Upper lobe of right lung (tissue), 1 donor: ENCODE data around the gene ZNF789. TPM values are rescaled to one million over a fixed set of nuclear protein-coding genes. Genes with fewer than 3 reads are reported as not detected.

Source experiments
- ATAC-seq: fragments of 200-7000 bp; cut with Tn5 transposase; one replicate; pipeline ENCODE4 v1.9.1; 2020; ENCODE audit warnings: mild to moderate bottlenecking, moderate library complexity
- DNase-seq: peaks from one replicate; pipeline ENCODE4 v3.0.0-alpha.2; 2020
- H3K27ac ChIP-seq: fragments of 200-600 bp; one replicate; pipeline ENCODE4 v1.8.0; 2022
- H3K27me3 ChIP-seq: fragments of 200-600 bp; one replicate; pipeline ENCODE4 v1.8.0; 2022; ENCODE audit warnings: mild to moderate bottlenecking
- H3K36me3 ChIP-seq: fragments of 200-600 bp; one replicate; pipeline ENCODE4 v1.8.0; 2022
- H3K4me1 ChIP-seq: fragments of 200-600 bp; one replicate; pipeline ENCODE4 v1.8.0; 2022
- H3K4me3 ChIP-seq: fragments of 200-600 bp; one replicate; pipeline ENCODE4 v1.8.0; 2022; ENCODE audit warnings: mild to moderate bottlenecking
- H3K9me3 ChIP-seq: fragments of 200-600 bp; one replicate; pipeline ENCODE4 v1.8.0; 2022
- intact Hi-C: fragments of 100-400 bp; cut with DNase I; formaldehyde crosslinking; loops from one replicate; pipeline ENCODE4 v1.11.0; 2022
- total RNA-seq: library from RNA; stranded (reverse); fragmentation: NEBNext Ultra II Directional; extraction: Animal tissue kit (Norgen Biotek cat#: 25700); gene quantifications from one replicate; pipeline ENCODE4 v1.2.1, GENCODE V29; 2021
- TF ChIP-seq, protein P1 (sequence below): fragments of 200-600 bp; IDR thresholded peaks from one replicate; pipeline ENCODE4 v1.8.0; 2022; ENCODE audit warnings: antibody characterized with exemption
- donor health status: DM: no; HTN: yes; CAD: no; lungs with severe emphysema.

Gene ZNF789
- total RNA-seq, 1 donor from 2014 or later, result 9.6 TPM

DNA sequence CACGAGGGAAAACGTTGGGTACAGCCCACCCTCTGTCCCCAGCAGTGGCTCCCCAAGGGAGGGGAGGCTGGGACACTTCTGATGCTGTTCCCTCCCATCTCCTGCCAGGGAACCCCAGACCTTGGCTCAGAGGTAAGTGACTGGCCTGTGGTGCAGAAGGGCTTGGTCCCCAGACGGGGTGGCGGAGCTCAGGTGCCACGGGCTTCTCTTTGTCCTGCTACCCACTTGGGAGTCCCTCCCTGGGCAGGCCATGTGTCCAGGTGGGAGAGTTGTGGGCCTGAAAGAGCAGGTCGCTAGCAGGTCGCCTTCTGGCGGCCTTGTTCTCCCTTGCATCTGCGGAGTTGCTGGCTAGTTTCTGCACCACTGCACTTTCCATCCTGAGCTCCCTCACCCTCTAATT, 16.8 kb upstream of the ZNF789 start:
- no peak overlapping the region for H3K27ac ChIP-seq
- DNase-seq (no peak), ATAC-seq (no peak)
- no peak overlapping the region for H3K4me3 ChIP-seq
- peaks cover 85% of the 10 kb centered on the region for H3K36me3 ChIP-seq
- TF ChIP-seq, protein P1, sequence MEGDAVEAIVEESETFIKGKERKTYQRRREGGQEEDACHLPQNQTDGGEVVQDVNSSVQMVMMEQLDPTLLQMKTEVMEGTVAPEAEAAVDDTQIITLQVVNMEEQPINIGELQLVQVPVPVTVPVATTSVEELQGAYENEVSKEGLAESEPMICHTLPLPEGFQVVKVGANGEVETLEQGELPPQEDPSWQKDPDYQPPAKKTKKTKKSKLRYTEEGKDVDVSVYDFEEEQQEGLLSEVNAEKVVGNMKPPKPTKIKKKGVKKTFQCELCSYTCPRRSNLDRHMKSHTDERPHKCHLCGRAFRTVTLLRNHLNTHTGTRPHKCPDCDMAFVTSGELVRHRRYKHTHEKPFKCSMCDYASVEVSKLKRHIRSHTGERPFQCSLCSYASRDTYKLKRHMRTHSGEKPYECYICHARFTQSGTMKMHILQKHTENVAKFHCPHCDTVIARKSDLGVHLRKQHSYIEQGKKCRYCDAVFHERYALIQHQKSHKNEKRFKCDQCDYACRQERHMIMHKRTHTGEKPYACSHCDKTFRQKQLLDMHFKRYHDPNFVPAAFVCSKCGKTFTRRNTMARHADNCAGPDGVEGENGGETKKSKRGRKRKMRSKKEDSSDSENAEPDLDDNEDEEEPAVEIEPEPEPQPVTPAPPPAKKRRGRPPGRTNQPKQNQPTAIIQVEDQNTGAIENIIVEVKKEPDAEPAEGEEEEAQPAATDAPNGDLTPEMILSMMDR, result no peak
- intact Hi-C loops, result no loop called here
- no peaks in the 10 kb centered on the region for H3K9me3 ChIP-seq
- H3K4me1 ChIP-seq, result no peaks in the 10 kb centered on the region
- H3K27me3 ChIP-seq, result no peaks in the 10 kb centered on the region

DNA sequence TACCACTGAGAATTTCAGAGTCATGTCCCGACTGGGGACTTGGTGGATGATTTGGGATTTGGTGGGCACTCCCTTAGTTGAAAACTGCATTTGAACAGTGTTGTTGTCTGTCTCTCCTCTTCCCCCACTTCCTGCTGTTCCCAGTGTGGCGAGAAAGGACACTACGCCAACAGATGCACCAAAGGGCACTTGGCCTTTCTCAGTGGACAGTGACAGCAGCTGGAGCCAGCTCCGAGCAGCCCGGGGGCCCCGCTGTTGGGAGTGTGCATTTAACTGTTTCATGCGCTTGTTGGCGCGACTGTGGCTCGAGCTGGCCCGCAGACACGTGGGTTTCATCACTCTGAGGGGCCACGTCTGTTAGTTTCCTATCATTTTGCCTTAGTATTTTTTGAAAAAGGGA, 16.4 kb upstream of the ZNF789 start:
- Histone ChIP-seq H3K4me1 (no peaks in the 10 kb centered on the region), H3K27me3 (no peaks in the 10 kb centered on the region), H3K9me3 (no peaks in the 10 kb centered on the region), H3K4me3 (no peak overlapping the region), H3K27ac (no peak overlapping the region), H3K36me3 (peaks cover 81% of the 10 kb centered on the region)
- ATAC-seq (no peak), DNase-seq (no peak)
- intact Hi-C loops, result no loop called here
- TF ChIP-seq, protein P1, result no peak

DNA sequence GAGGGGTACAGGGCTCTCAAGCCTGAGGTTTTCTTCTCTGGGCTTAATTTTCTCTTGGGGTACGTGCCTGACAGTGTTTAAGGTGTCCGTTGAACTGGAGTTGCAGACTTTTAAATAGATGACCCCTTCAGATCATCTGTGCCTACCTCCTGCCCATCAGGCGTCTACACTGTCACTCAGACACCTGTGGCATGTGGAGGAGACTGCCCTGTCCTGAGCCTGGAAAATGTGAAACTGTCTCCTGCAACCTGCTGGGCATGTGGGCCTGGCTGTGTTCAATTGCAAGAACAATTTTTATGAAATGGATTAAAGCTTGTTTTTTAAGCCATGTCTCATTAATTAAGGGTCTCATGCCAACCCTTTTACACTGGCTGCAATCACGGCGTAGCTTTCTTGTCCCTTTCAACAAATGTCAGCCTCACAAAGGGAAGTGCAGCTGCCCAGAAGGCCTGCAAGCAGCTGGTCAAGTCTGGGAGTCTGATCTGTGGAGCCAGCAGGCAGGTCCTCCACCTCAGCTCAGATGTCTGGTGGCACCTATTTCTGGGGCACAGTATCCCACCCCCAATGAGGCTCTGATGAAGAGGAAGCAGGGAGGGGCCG, 15.5 kb upstream of the ZNF789 start:
- H3K36me3 ChIP-seq, result peaks cover 76% of the 10 kb centered on the region
- no peak overlapping the region for H3K4me3 ChIP-seq
- TF ChIP-seq, protein P1, result no peak
- no peak overlapping the region for H3K27ac ChIP-seq
- ATAC-seq, result no peak
- intact Hi-C loops, result no loop called here
- H3K9me3 ChIP-seq, result no peaks in the 10 kb centered on the region
- H3K4me1 ChIP-seq, result no peaks in the 10 kb centered on the region
- no peak for DNase-seq
- no peaks in the 10 kb centered on the region for H3K27me3 ChIP-seq

DNA sequence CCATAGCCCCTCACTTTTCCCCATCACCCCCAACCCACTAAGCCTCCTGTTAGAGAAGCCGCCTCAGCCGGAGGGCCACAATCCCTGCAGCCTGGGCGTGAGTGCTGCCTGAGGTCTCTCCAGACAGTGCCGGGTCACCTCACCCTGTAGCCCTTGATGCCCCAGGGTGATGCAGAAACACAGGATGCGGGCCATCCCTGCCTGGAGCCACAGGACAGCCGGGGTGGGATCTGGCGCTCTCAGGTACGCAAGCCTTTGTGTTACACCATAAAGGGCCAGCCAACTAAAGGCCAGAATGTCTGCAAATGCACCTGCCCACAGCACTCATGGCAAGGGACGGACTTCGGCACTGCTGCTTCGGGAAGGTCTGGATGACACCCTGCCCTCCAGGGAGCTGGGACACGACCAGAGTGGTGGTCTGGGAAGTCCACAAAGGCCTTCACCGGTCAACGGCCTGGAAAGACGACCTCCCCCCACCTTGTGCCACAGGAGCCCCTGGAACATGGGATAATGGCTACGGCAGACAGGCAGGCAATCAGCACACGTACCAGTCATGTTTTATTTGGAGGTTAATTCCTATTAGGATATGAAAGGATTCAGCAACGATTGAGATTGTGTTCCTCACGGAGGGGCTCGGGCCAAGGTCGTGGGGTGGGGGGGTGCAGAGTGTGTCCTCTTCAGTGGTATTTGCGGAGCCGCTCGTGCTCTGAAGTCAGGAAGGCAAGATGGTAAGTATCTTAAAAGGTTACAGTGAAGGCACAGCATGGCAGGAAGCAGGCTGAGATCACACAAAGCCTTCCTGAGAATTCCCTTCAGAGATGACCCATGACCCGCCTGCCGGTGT, 14.8 kb upstream of the ZNF789 start:
- intact Hi-C loops, result no loop called here
- ATAC-seq (no peak), DNase-seq (no peak)
- no peak overlapping the region for H3K4me3 ChIP-seq
- TF ChIP-seq, protein P1, result no peak
- no peaks in the 10 kb centered on the region for H3K4me1 ChIP-seq
- H3K9me3 ChIP-seq, result no peaks in the 10 kb centered on the region
- H3K36me3 ChIP-seq, result peaks cover 75% of the 10 kb centered on the region
- no peak overlapping the region for H3K27ac ChIP-seq
- no peaks in the 10 kb centered on the region for H3K27me3 ChIP-seq

DNA sequence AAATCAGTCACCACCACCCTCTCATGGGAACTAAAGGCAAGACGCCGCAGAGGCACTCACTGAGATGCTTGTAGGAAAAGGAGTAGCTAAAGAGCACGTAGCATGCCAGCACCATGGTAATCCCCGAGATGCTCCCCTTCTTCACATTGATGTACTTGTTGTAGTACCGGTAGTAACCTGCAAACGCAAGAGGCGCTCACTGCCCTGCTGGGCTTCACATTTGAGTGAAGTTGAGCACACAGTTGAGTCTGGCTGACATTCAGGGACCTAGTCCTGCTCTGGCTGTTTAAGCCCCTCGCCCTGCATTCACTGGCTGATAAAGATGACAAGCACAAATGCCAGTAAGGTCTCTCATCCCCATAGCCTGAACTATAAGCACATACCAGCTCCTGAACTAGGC, 13.6 kb upstream of the ZNF789 start:
- DNase-seq, result no peak
- Histone ChIP-seq H3K4me1 (peaks cover 5% of the 10 kb centered on the region), H3K36me3 (peaks cover 69% of the 10 kb centered on the region), H3K27ac (no peak overlapping the region), H3K27me3 (no peaks in the 10 kb centered on the region), H3K4me3 (no peak overlapping the region), H3K9me3 (no peaks in the 10 kb centered on the region)
- TF ChIP-seq, protein P1, result no peak
- intact Hi-C loops, result no loop called here
- ATAC-seq, result peak; percentile 21
